ENCODE measurements around the gene OTOS.

The OTOS gene

GRCh38 chr2:240125742-240126141 is 14.7 kb downstream of the OTOS start:
- no peak for DNase-seq (ENCODE audit: low read depth)
- no peak for TF ChIP-seq CTCF (IDR thresholded peaks at IDR 0.05; ENCODE audit: control insufficient read depth, insufficient read depth, low read depth, low read length, missing control alignments)
- H3K4me3 ChIP-seq (ENCODE audit: control insufficient read depth, low read depth, low read length): no peak overlapping the region

- TF ChIP-seq CTCF (IDR thresholded peaks at IDR 0.05; ENCODE audit: control insufficient read depth, insufficient read depth, low read depth, low read length, missing control alignments): no peak
- DNase-seq (ENCODE audit: low read depth): no peak
- no peak overlapping the region for H3K4me3 ChIP-seq (ENCODE audit: control insufficient read depth, low read depth, low read length)
Measured at GRCh38 chr2:240124651-240125030, 15.8 kb downstream of the OTOS start.

GRCh38 chr2:240123821-240124650 is 16.4 kb downstream of the OTOS start:
- H3K4me3 ChIP-seq (ENCODE audit: control insufficient read depth, low read depth, low read length): no peak overlapping the region
- no peak for TF ChIP-seq CTCF (IDR thresholded peaks at IDR 0.05; ENCODE audit: control insufficient read depth, insufficient read depth, low read depth, low read length, missing control alignments)
- no peak for DNase-seq (ENCODE audit: low read depth)

GRCh38 chr2:240121675-240122074 is 18.8 kb downstream of the OTOS start:
- H3K4me3 ChIP-seq (ENCODE audit: control insufficient read depth, low read depth, low read length): no peak overlapping the region
- no peak for TF ChIP-seq CTCF (IDR thresholded peaks at IDR 0.05; ENCODE audit: control insufficient read depth, insufficient read depth, low read depth, low read length, missing control alignments)
- no peak for DNase-seq (ENCODE audit: low read depth)

- no peak for DNase-seq (ENCODE audit: low read depth)
- TF ChIP-seq CTCF (IDR thresholded peaks at IDR 0.05; ENCODE audit: control insufficient read depth, insufficient read depth, low read depth, low read length, missing control alignments): no peak
- H3K4me3 ChIP-seq (ENCODE audit: control insufficient read depth, low read depth, low read length): no peak overlapping the region
Measured at GRCh38 chr2:240121190-240121589, 19.3 kb downstream of the OTOS start.

GRCh38 chr2:240114233-240114632 is 26.2 kb downstream of the OTOS start:
- DNase-seq (ENCODE audit: low read depth): no peak
- TF ChIP-seq CTCF (IDR thresholded peaks at IDR 0.05; ENCODE audit: control insufficient read depth, insufficient read depth, low read depth, low read length, missing control alignments): no peak
- no peak overlapping the region for H3K4me3 ChIP-seq (ENCODE audit: control insufficient read depth, low read depth, low read length)

All from AG09309 (cell line).